H9 (cell line): ENCODE data around the gene ZNF280D. TPM values are rescaled to one million over a fixed set of nuclear protein-coding genes. Genes with fewer than 3 reads are reported as not detected.

Source experiments
- DNase-seq: peaks from one replicate; pipeline ENCODE4 v3.0.0-alpha.2; 2017
- H2AFZ ChIP-seq: one replicate; pipeline ENCODE4 v1.6.1; 2013; ENCODE audit warnings: mild to moderate bottlenecking, low read length, control low read depth, moderate library complexity
- H2AK5ac ChIP-seq: 2 replicates; pipeline ENCODE4 v1.6.1; 2013; ENCODE audit warnings: low read length, control low read depth, mixed read lengths; ENCODE audit not compliant: insufficient read length
- H2BK120ac ChIP-seq: one replicate; pipeline ENCODE4 v1.6.1; 2013; ENCODE audit warnings: low read depth, mild to moderate bottlenecking, low read length, control low read depth, inconsistent platforms; ENCODE audit not compliant: poor library complexity, severe bottlenecking
- H2BK12ac ChIP-seq: 2 replicates; pipeline ENCODE4 v1.6.1; 2013; ENCODE audit warnings: low read length, control low read depth, mixed read lengths, low read depth; ENCODE audit not compliant: insufficient read length
- H2BK15ac ChIP-seq: 2 replicates; pipeline ENCODE4 v1.6.1; 2013; ENCODE audit warnings: low read depth, low read length, control low read depth
- H2BK20ac ChIP-seq: one replicate; pipeline ENCODE4 v1.6.1; 2013; ENCODE audit warnings: low read depth, mild to moderate bottlenecking, low read length, control low read depth, inconsistent platforms; ENCODE audit not compliant: poor library complexity, severe bottlenecking
- H2BK5ac ChIP-seq: 2 replicates; pipeline ENCODE4 v1.6.1; 2013; ENCODE audit warnings: low read length, control low read depth, mixed read lengths; ENCODE audit not compliant: insufficient read length
- H3K14ac ChIP-seq: 2 replicates; pipeline ENCODE4 v1.6.1; 2013; ENCODE audit warnings: low read length, control low read depth; ENCODE audit not compliant: insufficient read depth
- H3K18ac ChIP-seq: 2 replicates; pipeline ENCODE4 v1.6.1; 2013; ENCODE audit warnings: low read depth, mild to moderate bottlenecking, mixed read lengths, low read length, control low read depth; ENCODE audit not compliant: insufficient read length
- H3K23ac ChIP-seq: 2 replicates; pipeline ENCODE4 v1.6.1; 2013; ENCODE audit warnings: low read length, control low read depth, mixed read lengths, low read depth; ENCODE audit not compliant: insufficient read length
- H3K23me2 ChIP-seq: 2 replicates; pipeline ENCODE4 v1.6.1; 2013; ENCODE audit warnings: low read depth, mild to moderate bottlenecking, mixed read lengths, low read length, control low read depth; ENCODE audit not compliant: insufficient read length, poor library complexity, severe bottlenecking
- H3K27ac ChIP-seq: 2 replicates; pipeline ENCODE4 v1.5.1; 2013; ENCODE audit warnings: low read length, control low read depth, mixed read lengths, low read depth; ENCODE audit not compliant: insufficient read length
- H3K27me3 ChIP-seq: 2 replicates; pipeline ENCODE4 v1.6.1; 2013; ENCODE audit warnings: low read length, control low read depth, inconsistent platforms; ENCODE audit not compliant: insufficient read depth
- H3K4ac ChIP-seq: 2 replicates; pipeline ENCODE4 v1.6.1; 2013; ENCODE audit warnings: low read depth, mild to moderate bottlenecking, control low read depth, inconsistent platforms, low read length, moderate library complexity
- H3K4me1 ChIP-seq: 2 replicates; pipeline ENCODE4 v1.6.1; 2013; ENCODE audit warnings: low read length, control low read depth, inconsistent platforms; ENCODE audit not compliant: insufficient read depth
- H3K4me2 ChIP-seq: 2 replicates; pipeline ENCODE4 v1.6.1; 2013; ENCODE audit warnings: low read length, control low read depth, mixed read lengths; ENCODE audit not compliant: insufficient read length, insufficient read depth
- H3K56ac ChIP-seq: 2 replicates; pipeline ENCODE4 v1.6.1; 2013; ENCODE audit warnings: low read depth, mild to moderate bottlenecking, mixed read lengths, low read length, control low read depth; ENCODE audit not compliant: insufficient read length
- H3K79me1 ChIP-seq: 2 replicates; pipeline ENCODE4 v1.6.1; 2013; ENCODE audit warnings: low read depth, mild to moderate bottlenecking, moderate library complexity, low read length, control low read depth, inconsistent platforms; ENCODE audit not compliant: insufficient read depth, poor library complexity, severe bottlenecking
- H3K79me2 ChIP-seq: 2 replicates; pipeline ENCODE4 v1.6.1; 2013; ENCODE audit warnings: low read length, control low read depth, inconsistent platforms; ENCODE audit not compliant: insufficient read depth
- H3K9ac ChIP-seq: 2 replicates; pipeline ENCODE4 v1.6.1; 2013; ENCODE audit warnings: low read length, control low read depth, mixed read lengths; ENCODE audit not compliant: insufficient read length; ENCODE audit errors: extremely low read depth
- H3K9me3 ChIP-seq: one replicate; pipeline ENCODE4 v1.6.1; 2013; ENCODE audit warnings: low read depth, low read length, inconsistent platforms; ENCODE audit not compliant: control insufficient read depth
- H3T11ph ChIP-seq: one replicate; pipeline ENCODE4 v1.6.1; 2013; ENCODE audit warnings: mild to moderate bottlenecking, low read length, control low read depth, inconsistent platforms
- H4K20me1 ChIP-seq: one replicate; pipeline ENCODE4 v1.6.1; 2013; ENCODE audit not compliant: control insufficient read depth, insufficient read length, insufficient read depth
- H4K5ac ChIP-seq: 2 replicates; pipeline ENCODE4 v1.6.1; 2013; ENCODE audit warnings: low read depth, mild to moderate bottlenecking, mixed read lengths, low read length, control low read depth; ENCODE audit not compliant: insufficient read length
- H4K8ac ChIP-seq: replicated peaks from 2 replicates; pipeline ENCODE4 v1.6.1; 2013; ENCODE audit warnings: low read length, control low read depth, mixed read lengths, low read depth; ENCODE audit not compliant: insufficient read length
- H4K91ac ChIP-seq: 2 replicates; pipeline ENCODE4 v1.6.1; 2013; ENCODE audit warnings: low read depth, mild to moderate bottlenecking, moderate library complexity, mixed read lengths, low read length, control low read depth; ENCODE audit not compliant: insufficient read length
- H3K27ac Mint-ChIP-seq, 3 experiments: 2 replicates in 2 of 3; 3 replicates in 1 of 3; pipeline ENCODE4 v1.8.0; 2020 to 2021; ENCODE audit warnings: mixed read lengths in 3 of 3, mild to moderate bottlenecking in 1 of 3, moderate library complexity in 1 of 3
- H3K27me3 Mint-ChIP-seq: 2 replicates; pipeline ENCODE4 v1.8.0; 2021; ENCODE audit warnings: low read depth, mild to moderate bottlenecking, moderate library complexity, mixed read lengths
- H3K36me3 Mint-ChIP-seq, 3 experiments: 2 replicates in 2 of 3; 3 replicates in 1 of 3; pipeline ENCODE4 v1.8.0; 2020 to 2021; ENCODE audit warnings: low read depth in 3 of 3, mixed read lengths in 3 of 3; ENCODE audit not compliant: insufficient read depth in 1 of 3
- H3K4me1 Mint-ChIP-seq, 2 experiments: 2 replicates each; pipeline ENCODE4 v1.8.0; 2020; ENCODE audit warnings: mixed read lengths in 2 of 2
- H3K4me3 Mint-ChIP-seq, 2 experiments: 2 replicates in 1 of 2; 3 replicates in 1 of 2; pipeline ENCODE4 v1.8.0; 2020 to 2021; ENCODE audit warnings: mild to moderate bottlenecking in 2 of 2, mixed read lengths in 2 of 2, moderate library complexity in 1 of 2
- H3K9me3 Mint-ChIP-seq, 2 experiments: 2 replicates in 1 of 2; 3 replicates in 1 of 2; pipeline ENCODE4 v1.8.0; 2020; ENCODE audit warnings: mild to moderate bottlenecking in 2 of 2, mixed read lengths in 2 of 2, moderate library complexity in 1 of 2
- total RNA-seq: library from RNA; stranded (reverse); gene quantifications from 2 replicates; pipeline ENCODE4 v1.2.1, GENCODE V29; 2021
- TF ChIP-seq, protein P1 (sequence below): fragments of 200-600 bp; sonication (generic); conservative IDR thresholded peaks from 3 replicates; pipeline ENCODE4 v1.8.0; 2021; ENCODE audit warnings: antibody characterized with exemption, mild to moderate bottlenecking

Gene ZNF280D
- total RNA-seq, 1 experiment from 2014 or later = 5.7 TPM

DNA sequence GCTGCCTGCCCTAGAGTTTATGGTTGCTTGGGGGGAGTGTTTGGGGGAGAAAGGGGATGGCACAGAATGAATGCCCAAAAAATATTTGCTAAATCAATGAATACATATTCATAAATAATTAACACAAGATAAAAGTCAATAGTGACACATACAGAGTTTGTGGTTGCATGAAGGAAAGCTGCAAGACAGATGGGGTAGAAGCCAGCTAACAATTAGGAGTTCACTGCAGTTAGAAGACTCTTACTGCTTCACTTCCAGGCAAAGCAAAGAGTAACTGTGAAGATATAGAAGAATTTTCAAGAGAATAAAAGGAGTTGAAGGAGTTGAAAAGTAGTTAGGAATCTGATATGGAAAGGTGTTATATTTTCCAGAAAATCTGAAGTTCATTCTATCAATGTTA, 72.4 kb downstream of the ZNF280D start:
- Histone ChIP-seq H2BK5ac (no peak overlapping the region), H2BK12ac (no peak overlapping the region), H3K9ac (no peak overlapping the region), H3K9me3 (no peaks in the 10 kb centered on the region), H3T11ph (no peak overlapping the region), H3K14ac (no peak overlapping the region), H3K23me2 (no peaks in the 10 kb centered on the region), H3K27me3 (no peaks in the 10 kb centered on the region), H2BK120ac (no peak overlapping the region), H3K56ac (no peak overlapping the region), H3K4ac (no peak overlapping the region), H2AFZ (no peak overlapping the region), H3K18ac (no peak overlapping the region), H3K4me1 (no peaks in the 10 kb centered on the region), H3K79me2 (no peaks in the 10 kb centered on the region), H4K8ac (no peak overlapping the region), H2BK20ac (no peak overlapping the region), H3K79me1 (no peaks in the 10 kb centered on the region), H4K5ac (no peak overlapping the region), H3K4me2 (no peak overlapping the region), H4K91ac (no peak overlapping the region), H3K27ac (no peak overlapping the region), H2BK15ac (no peak overlapping the region), H3K23ac (no peak overlapping the region), H2AK5ac (no peak overlapping the region), H4K20me1 (no peaks in the 10 kb centered on the region)
- Mint-ChIP-seq H3K9me3 (no peaks in the 10 kb centered on the region), H3K4me3 (no peak overlapping the region), H3K27me3 (no peaks in the 10 kb centered on the region), H3K36me3 (no peaks in the 10 kb centered on the region), H3K27ac (no peak overlapping the region), H3K4me1 (0 out of 4 replicates have a peak, but pooled peaks cover 0 to 2% of the 10 kb centered on the region in 2 experiments)
- TF ChIP-seq, protein P1, sequence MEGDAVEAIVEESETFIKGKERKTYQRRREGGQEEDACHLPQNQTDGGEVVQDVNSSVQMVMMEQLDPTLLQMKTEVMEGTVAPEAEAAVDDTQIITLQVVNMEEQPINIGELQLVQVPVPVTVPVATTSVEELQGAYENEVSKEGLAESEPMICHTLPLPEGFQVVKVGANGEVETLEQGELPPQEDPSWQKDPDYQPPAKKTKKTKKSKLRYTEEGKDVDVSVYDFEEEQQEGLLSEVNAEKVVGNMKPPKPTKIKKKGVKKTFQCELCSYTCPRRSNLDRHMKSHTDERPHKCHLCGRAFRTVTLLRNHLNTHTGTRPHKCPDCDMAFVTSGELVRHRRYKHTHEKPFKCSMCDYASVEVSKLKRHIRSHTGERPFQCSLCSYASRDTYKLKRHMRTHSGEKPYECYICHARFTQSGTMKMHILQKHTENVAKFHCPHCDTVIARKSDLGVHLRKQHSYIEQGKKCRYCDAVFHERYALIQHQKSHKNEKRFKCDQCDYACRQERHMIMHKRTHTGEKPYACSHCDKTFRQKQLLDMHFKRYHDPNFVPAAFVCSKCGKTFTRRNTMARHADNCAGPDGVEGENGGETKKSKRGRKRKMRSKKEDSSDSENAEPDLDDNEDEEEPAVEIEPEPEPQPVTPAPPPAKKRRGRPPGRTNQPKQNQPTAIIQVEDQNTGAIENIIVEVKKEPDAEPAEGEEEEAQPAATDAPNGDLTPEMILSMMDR = no peak
- no peak for DNase-seq
